ENCODE measurements around the gene RNF207. TPM values are rescaled to one million over a fixed set of nuclear protein-coding genes. Genes with fewer than 3 reads are reported as not detected.

The RNF207 gene
- polyA plus RNA-seq, 3 donors = 0.10 to 7.7 TPM; not detected in 1

DNA sequence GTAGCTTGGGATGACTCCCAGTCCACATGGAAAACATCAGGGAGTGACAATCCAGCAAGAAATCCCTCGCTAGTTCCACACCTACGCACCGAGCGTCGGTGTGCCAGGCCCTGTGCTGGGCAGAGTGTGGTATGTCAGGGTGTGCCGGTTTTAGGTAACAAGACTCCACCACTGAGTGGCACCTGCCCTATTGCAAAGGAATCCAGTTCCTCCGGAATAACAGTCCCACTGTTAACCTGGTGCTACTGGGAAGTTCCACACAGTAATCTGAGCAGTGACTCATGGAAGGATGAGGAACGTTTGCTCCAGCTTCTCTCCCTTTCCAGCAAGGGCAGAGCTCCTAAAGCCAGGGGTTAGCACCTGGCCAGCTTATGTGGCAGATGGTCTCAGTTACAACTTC, 14.3 kb downstream of the RNF207 start:
- DNase-seq = no peak
- 88% methylated on average over 7 of the region's 8 CpGs for WGBS (ENCODE audit: insufficient coverage)
- Mint-ChIP-seq H3K9me3 (no peaks in the 10 kb centered on the region), H3K27me3 (ENCODE audit: low read depth in 3 of 3) (peaks cover 4 to 11% (median 11%) of the 10 kb centered on the region in 3 donors), H3K4me1 (no peaks in the 10 kb centered on the region), H3K36me3 (peaks cover 38 to 45% of the 10 kb centered on the region in 2 donors), H3K27ac (no peak overlapping the region), H3K4me3 (no peak overlapping the region)
- no peaks in the 10 kb centered on the region for H3K27me3 ChIP-seq (ENCODE audit: control insufficient read depth in 2 of 2, insufficient read depth in 2 of 2, low read length in 2 of 2)
- H3K9me3 ChIP-seq (replicated peaks in 1 of 2; ENCODE audit: control insufficient read depth in 1 of 2, insufficient read depth in 1 of 2, low read length in 2 of 2) = no peaks in the 10 kb centered on the region
- no peak overlapping the region for H3K9ac ChIP-seq (ENCODE audit: insufficient read depth, low read length, poor library complexity, severe bottlenecking)
- H3K27ac ChIP-seq (ENCODE audit: low read depth in 1 of 2, low read length in 2 of 2) = no peak overlapping the region
- no peaks in the 10 kb centered on the region for H4K20me1 ChIP-seq (ENCODE audit: insufficient read depth, low read length)
- intact Hi-C loops (cut with micrococcal nuclease) = no loop called here
- H2AFZ ChIP-seq (ENCODE audit: insufficient read depth, low read depth, low read length, poor library complexity, severe bottlenecking) = no peak overlapping the region
- no peaks in the 10 kb centered on the region for H3K4me1 ChIP-seq (ENCODE audit: control insufficient read depth in 1 of 2, insufficient read depth in 2 of 2, low read length in 2 of 2)
- TF ChIP-seq, protein P1, sequence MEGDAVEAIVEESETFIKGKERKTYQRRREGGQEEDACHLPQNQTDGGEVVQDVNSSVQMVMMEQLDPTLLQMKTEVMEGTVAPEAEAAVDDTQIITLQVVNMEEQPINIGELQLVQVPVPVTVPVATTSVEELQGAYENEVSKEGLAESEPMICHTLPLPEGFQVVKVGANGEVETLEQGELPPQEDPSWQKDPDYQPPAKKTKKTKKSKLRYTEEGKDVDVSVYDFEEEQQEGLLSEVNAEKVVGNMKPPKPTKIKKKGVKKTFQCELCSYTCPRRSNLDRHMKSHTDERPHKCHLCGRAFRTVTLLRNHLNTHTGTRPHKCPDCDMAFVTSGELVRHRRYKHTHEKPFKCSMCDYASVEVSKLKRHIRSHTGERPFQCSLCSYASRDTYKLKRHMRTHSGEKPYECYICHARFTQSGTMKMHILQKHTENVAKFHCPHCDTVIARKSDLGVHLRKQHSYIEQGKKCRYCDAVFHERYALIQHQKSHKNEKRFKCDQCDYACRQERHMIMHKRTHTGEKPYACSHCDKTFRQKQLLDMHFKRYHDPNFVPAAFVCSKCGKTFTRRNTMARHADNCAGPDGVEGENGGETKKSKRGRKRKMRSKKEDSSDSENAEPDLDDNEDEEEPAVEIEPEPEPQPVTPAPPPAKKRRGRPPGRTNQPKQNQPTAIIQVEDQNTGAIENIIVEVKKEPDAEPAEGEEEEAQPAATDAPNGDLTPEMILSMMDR (IDR thresholded peaks at IDR 0.05) = no peak
- H3K36me3 ChIP-seq (replicated peaks in 1 of 2; ENCODE audit: control insufficient read depth in 1 of 2, insufficient read depth in 2 of 2, low read length in 2 of 2) = peaks cover 22 to 39% of the 10 kb centered on the region in 2 donors
- H3K79me2 ChIP-seq (ENCODE audit: insufficient read depth, low read length) = no peaks in the 10 kb centered on the region
- no peak overlapping the region for H3K4me3 ChIP-seq (replicated peaks in 1 of 3; ENCODE audit: low read depth in 2 of 3, low read length in 3 of 3)
- H3K4me2 ChIP-seq (replicated peaks; ENCODE audit: extremely low read depth, low read length, poor library complexity, severe bottlenecking) = no peak overlapping the region

GRCh38 chr1:6221210-6221784, 15.4 kb downstream of the RNF207 start:
- WGBS (ENCODE audit: insufficient coverage) = 97% methylated on average over 9 of the region's 12 CpGs
- TF ChIP-seq, protein P1 (IDR thresholded peaks at IDR 0.05) = no peak
- intact Hi-C loops (cut with micrococcal nuclease) = no loop called here

More at GRCh38 chr1:6221210-6221784, 15.4 kb downstream of the RNF207 start:
- Histone ChIP-seq H3K4me3 (replicated peaks in 1 of 3; ENCODE audit: low read depth in 2 of 3, low read length in 3 of 3) (no peak overlapping the region), H3K4me2 (replicated peaks; ENCODE audit: extremely low read depth, low read length, poor library complexity, severe bottlenecking) (no peak overlapping the region), H3K36me3 (replicated peaks in 1 of 2; ENCODE audit: control insufficient read depth in 1 of 2, insufficient read depth in 2 of 2, low read length in 2 of 2) (peaks cover 28 to 50% of the 10 kb centered on the region in 2 donors), H3K27ac (ENCODE audit: low read depth in 1 of 2, low read length in 2 of 2) (no peak overlapping the region), H2AFZ (ENCODE audit: insufficient read depth, low read depth, low read length, poor library complexity, severe bottlenecking) (no peak overlapping the region), H3K9me3 (replicated peaks in 1 of 2; ENCODE audit: control insufficient read depth in 1 of 2, insufficient read depth in 1 of 2, low read length in 2 of 2) (no peaks in the 10 kb centered on the region), H3K79me2 (ENCODE audit: insufficient read depth, low read length) (no peaks in the 10 kb centered on the region), H3K27me3 (ENCODE audit: control insufficient read depth in 2 of 2, insufficient read depth in 2 of 2, low read length in 2 of 2) (no peaks in the 10 kb centered on the region), H4K20me1 (ENCODE audit: insufficient read depth, low read length) (no peaks in the 10 kb centered on the region), H3K4me1 (ENCODE audit: control insufficient read depth in 1 of 2, insufficient read depth in 2 of 2, low read length in 2 of 2) (no peaks in the 10 kb centered on the region), H3K9ac (ENCODE audit: insufficient read depth, low read length, poor library complexity, severe bottlenecking) (no peak overlapping the region)
- no peak overlapping the region for H3K4me3 Mint-ChIP-seq
- no peaks in the 10 kb centered on the region for H3K4me1 Mint-ChIP-seq
- no peak for DNase-seq
- peaks cover 48 to 56% of the 10 kb centered on the region in 2 donors for H3K36me3 Mint-ChIP-seq
- no peaks in the 10 kb centered on the region for H3K9me3 Mint-ChIP-seq
- H3K27ac Mint-ChIP-seq = no peak overlapping the region
- peaks cover 3 to 6% (median 4%) of the 10 kb centered on the region in 3 donors for H3K27me3 Mint-ChIP-seq (ENCODE audit: low read depth in 3 of 3)
